NB4 (cell line): ENCODE results near the gene SH2D7.

Source experiments
- CTCF ChIP-seq: IDR thresholded peaks from one replicate; pipeline ENCODE4 v1.5.1; 2012; ENCODE audit warnings: low read depth, low read length
- MYC ChIP-seq: IDR thresholded peaks from 2 replicates; pipeline ENCODE4 v1.6.1; 2011; ENCODE audit warnings: low read depth, low read length
- POLR2A ChIP-seq: IDR thresholded peaks from 2 replicates; pipeline ENCODE4 v1.6.1; 2011; ENCODE audit warnings: mild to moderate bottlenecking; ENCODE audit not compliant: insufficient read length; ENCODE audit errors: extremely low read depth

- no peak for TF ChIP-seq POLR2A
- TF ChIP-seq CTCF = no peak
- no peak for TF ChIP-seq MYC
Measured at GRCh38 chr15:78112551-78112950, 20.2 kb downstream of the SH2D7 start.
